ENCODE measurements around the gene DNM3. TPM values are rescaled to one million over a fixed set of nuclear protein-coding genes. Genes with fewer than 3 reads are reported as not detected.

DNM3 gene
- total and polyA plus RNA-seq, 2 of the 8 experiments (the other 6 are each of a cell fraction or from before 2014, with no cell fraction given) = 2.0 to 8.5 TPM

DNA sequence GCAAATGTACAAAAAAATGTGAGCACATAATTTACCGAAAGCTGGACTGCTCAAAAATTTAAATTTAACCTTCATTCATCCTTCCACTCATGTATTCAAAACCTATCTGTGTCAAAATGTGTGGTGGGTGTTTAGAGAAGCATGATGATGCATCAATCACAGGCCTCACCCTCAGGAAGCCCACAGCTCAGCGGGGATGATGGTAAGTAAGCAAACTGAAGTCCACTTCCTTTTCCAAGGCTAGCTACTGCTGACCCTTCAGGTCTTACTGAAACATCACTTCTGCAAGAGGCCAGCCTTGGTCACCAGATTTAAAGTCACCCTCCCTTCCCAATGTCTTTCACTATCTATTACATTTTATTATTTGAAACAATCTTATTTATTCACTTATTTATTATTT lies 254.5 kb downstream of the DNM3 start:
- POLR2A ChIA-PET (ENCODE audit: partially characterized antibody) = no interaction called here
- Histone ChIP-seq H3K4me2 (ENCODE audit: insufficient read depth in 1 of 2, low read depth in 2 of 2, low read length in 2 of 2) (no peak overlapping the region), H2AFZ (ENCODE audit: low read length) (no peak overlapping the region), H3K14ac (ENCODE audit: insufficient read length) (no peak overlapping the region), H4K20me1 (replicated peaks in 1 of 2; ENCODE audit: control insufficient read depth in 1 of 2, insufficient read depth in 2 of 2, low read length in 2 of 2) (no peaks in the 10 kb centered on the region), H3K56ac (replicated peaks; ENCODE audit: insufficient read length, low read depth, low read length) (no peak overlapping the region), H3K9ac (replicated peaks in 1 of 4; ENCODE audit: extremely low read depth in 1 of 4, low read depth in 3 of 4, low read length in 3 of 4) (no peak overlapping the region), H2BK12ac (ENCODE audit: low read depth, low read length) (no peak overlapping the region), H3K79me2 (ENCODE audit: control insufficient read depth in 1 of 2, insufficient read depth in 2 of 2, low read length in 2 of 2) (no peaks in the 10 kb centered on the region), H3K23ac (ENCODE audit: insufficient read length) (no peak overlapping the region), H2BK20ac (ENCODE audit: low read length) (no peak overlapping the region), H4K5ac (ENCODE audit: insufficient read length, low read depth, low read length) (no peak overlapping the region), H4K8ac (ENCODE audit: extremely low read depth, insufficient read depth, low read length) (no peak overlapping the region), H2AK5ac (ENCODE audit: low read depth, low read length) (no peak overlapping the region), H3K27me3 (replicated peaks in 1 of 4; ENCODE audit: control insufficient read depth in 3 of 4, extremely low read depth in 1 of 4, insufficient read depth in 3 of 4, low read length in 3 of 4) (no peaks in the 10 kb centered on the region), H2BK5ac (ENCODE audit: low read depth, low read length) (no peak overlapping the region), H3K4me3 (ENCODE audit: extremely low read depth in 1 of 4, insufficient read depth in 2 of 4, low read depth in 3 of 4, low read length in 4 of 4) (no peak overlapping the region), H3K23me2 (ENCODE audit: low read depth, low read length) (no peaks in the 10 kb centered on the region), H3K36me3 (ENCODE audit: control insufficient read depth in 2 of 4, insufficient read depth in 4 of 4, low read length in 3 of 4) (no peaks in the 10 kb centered on the region), H3K79me1 (ENCODE audit: low read depth, low read length) (no peaks in the 10 kb centered on the region), H3K18ac (ENCODE audit: extremely low read depth, low read length) (no peak overlapping the region), H3K4me1 (replicated peaks in 1 of 4; ENCODE audit: control insufficient read depth in 3 of 4, insufficient read depth in 4 of 4, low read length in 3 of 4) (peaks cover 0 to 5% (median 0%) of the 10 kb centered on the region in 4 experiments; a peak in 1 of 7 replicates), H2BK15ac (ENCODE audit: low read length) (no peak overlapping the region), H2BK120ac (replicated peaks; ENCODE audit: low read depth, low read length) (no peak overlapping the region), H4K91ac (replicated peaks; ENCODE audit: insufficient read length, low read length) (no peak overlapping the region), H3K27ac (ENCODE audit: low read depth, low read length) (no peak overlapping the region), H3K4ac (replicated peaks; ENCODE audit: insufficient read length, low read depth, low read length) (no peak overlapping the region), H3K9me3 (ENCODE audit: insufficient read depth in 2 of 2, low read depth in 1 of 2, low read length in 1 of 2) (no peaks in the 10 kb centered on the region)
- 91% methylated on average over 2 of the region's 2 CpGs; no CpG with 5 or more reads in 1 of the 2 experiments for WGBS, 2 experiments (ENCODE audit: extremely low coverage in 1 of 2, insufficient coverage in 1 of 2, insufficient read length in 1 of 2, insufficient replicate concordance in 2 of 2, low coverage in 1 of 2, low lambda C conversion rate in 2 of 2, missing lambda C conversion rate in 1 of 2)
- DNase-seq (ENCODE audit: low read depth in 1 of 2, low spot score in 2 of 2) = no peak
- CTCF ChIA-PET (ENCODE audit: partially characterized antibody) = interaction anchor here (0.8 kb wide), 1 partner anchor 306 kb away, joined by 3 read pairs; no protein-coding TSS in a partner anchor
- no peak for FAIRE-seq
- TF ChIP-seq SIRT6 (IDR thresholded peaks at IDR 0.05; ENCODE audit: low read length) = no peak
- no peak for TF ChIP-seq EP300 (IDR thresholded peaks at IDR 0.05; ENCODE audit: borderline replicate concordance in 1 of 2, low read depth in 2 of 2, low read length in 2 of 2)
- no peak for TF ChIP-seq TCF12 (IDR thresholded peaks at IDR 0.05; ENCODE audit: low read depth, low read length)
- no peak for TF ChIP-seq POU5F1 (IDR thresholded peaks at IDR 0.05; ENCODE audit: low read depth, low read length)
- no peak for TF ChIP-seq GABPA (IDR thresholded peaks at IDR 0.05; ENCODE audit: borderline replicate concordance, insufficient read depth, low read length)
- TF ChIP-seq JUN (IDR thresholded peaks at IDR 0.05; ENCODE audit: low read depth, low read length) = no peak
- TF ChIP-seq ASH2L (IDR thresholded peaks at IDR 0.05; ENCODE audit: low read length) = no peak
- no peak for TF ChIP-seq JUND (IDR thresholded peaks at IDR 0.05; ENCODE audit: low read length)
- TF ChIP-seq, protein P1, sequence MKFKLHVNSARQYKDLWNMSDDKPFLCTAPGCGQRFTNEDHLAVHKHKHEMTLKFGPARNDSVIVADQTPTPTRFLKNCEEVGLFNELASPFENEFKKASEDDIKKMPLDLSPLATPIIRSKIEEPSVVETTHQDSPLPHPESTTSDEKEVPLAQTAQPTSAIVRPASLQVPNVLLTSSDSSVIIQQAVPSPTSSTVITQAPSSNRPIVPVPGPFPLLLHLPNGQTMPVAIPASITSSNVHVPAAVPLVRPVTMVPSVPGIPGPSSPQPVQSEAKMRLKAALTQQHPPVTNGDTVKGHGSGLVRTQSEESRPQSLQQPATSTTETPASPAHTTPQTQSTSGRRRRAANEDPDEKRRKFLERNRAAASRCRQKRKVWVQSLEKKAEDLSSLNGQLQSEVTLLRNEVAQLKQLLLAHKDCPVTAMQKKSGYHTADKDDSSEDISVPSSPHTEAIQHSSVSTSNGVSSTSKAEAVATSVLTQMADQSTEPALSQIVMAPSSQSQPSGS (IDR thresholded peaks at IDR 0.05; ENCODE audit: low read length) = no peak
- TF ChIP-seq SAP30 (IDR thresholded peaks at IDR 0.05; ENCODE audit: insufficient read depth, insufficient replicate concordance, low read length) = no peak
- no peak for TF ChIP-seq RNF2 (IDR thresholded peaks at IDR 0.05; ENCODE audit: borderline replicate concordance, low read depth, low read length, missing control alignments, poor library complexity, severe bottlenecking)
- no peak for TF ChIP-seq KDM4A (IDR thresholded peaks at IDR 0.05; ENCODE audit: low read depth, low read length, severe bottlenecking)
- no peak for TF ChIP-seq SIX5 (IDR thresholded peaks at IDR 0.05; ENCODE audit: low read depth, low read length)

Measured in H1 (cell line).